Measurements from ENCODE around the gene ATG2A.

The ATG2A gene

DNA sequence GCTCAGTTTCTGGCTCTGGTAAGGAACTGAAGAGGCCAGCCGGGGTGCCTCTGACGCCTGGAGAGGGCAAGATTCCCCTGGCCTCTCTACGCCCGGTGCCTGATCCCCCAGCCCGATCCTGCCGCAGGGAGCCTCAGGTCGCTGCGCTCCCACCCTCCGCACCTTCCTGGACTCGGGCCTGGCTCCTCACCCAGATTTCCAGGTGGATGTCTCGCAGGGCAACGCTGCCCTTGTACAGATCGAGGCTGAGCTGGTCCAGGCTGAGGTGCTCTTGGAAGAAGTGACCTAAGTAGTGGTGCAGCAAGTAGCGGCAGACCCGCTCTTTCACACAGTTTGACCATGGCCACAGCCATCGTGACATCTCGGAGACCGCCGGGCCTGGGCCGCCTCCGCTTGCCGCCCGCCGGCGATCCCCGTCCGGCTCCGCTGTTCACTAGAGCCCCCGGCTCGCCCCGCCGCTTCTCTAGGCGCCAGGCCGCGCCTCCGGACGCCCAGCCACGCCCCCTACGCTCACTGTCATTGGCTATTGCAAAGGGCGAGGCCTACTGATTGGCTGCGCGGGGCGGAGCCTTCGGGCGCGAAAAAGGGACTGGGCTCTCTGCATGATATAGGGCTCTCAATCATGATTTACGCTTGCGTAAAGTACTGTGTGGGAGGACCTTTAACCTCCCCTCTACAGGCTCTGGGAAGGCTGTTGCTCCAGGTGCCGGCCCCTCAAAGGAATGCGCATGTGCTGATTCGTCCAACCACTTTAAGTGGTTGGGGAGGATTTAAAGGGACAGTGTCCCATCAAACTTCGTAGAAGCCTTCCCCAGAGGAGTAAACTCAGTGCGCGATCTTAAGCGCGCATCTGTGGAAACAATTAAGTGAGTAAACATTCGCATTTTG, at the start of gene ATG2A:
ATG2A (minus strand) TSS at position 435 of the 888 bp plus-strand sequence; CDS start at position 361, 74 bp downstream.
- TF ChIP-seq, protein P1, sequence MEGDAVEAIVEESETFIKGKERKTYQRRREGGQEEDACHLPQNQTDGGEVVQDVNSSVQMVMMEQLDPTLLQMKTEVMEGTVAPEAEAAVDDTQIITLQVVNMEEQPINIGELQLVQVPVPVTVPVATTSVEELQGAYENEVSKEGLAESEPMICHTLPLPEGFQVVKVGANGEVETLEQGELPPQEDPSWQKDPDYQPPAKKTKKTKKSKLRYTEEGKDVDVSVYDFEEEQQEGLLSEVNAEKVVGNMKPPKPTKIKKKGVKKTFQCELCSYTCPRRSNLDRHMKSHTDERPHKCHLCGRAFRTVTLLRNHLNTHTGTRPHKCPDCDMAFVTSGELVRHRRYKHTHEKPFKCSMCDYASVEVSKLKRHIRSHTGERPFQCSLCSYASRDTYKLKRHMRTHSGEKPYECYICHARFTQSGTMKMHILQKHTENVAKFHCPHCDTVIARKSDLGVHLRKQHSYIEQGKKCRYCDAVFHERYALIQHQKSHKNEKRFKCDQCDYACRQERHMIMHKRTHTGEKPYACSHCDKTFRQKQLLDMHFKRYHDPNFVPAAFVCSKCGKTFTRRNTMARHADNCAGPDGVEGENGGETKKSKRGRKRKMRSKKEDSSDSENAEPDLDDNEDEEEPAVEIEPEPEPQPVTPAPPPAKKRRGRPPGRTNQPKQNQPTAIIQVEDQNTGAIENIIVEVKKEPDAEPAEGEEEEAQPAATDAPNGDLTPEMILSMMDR (IDR thresholded peaks at IDR 0.05; ENCODE audit: control insufficient read depth, extremely low read depth, insufficient read depth), result no peak
- H3K4me3 ChIP-seq (ENCODE audit: low read depth, low read length), result peak within 1 kb of the TSS; percentile 98
- peak; percentile 99 for DNase-seq (ENCODE audit: low read depth)

GRCh38 chr11:64963072-64963631, 46.1 kb upstream of the ATG2A start:
- no peak overlapping the region for H3K4me3 ChIP-seq (ENCODE audit: low read depth, low read length)
- no peak for DNase-seq (ENCODE audit: low read depth)
- TF ChIP-seq, protein P1 (IDR thresholded peaks at IDR 0.05; ENCODE audit: control insufficient read depth, extremely low read depth, insufficient read depth), result no peak

- no peak overlapping the region for H3K4me3 ChIP-seq (ENCODE audit: low read depth, low read length)
- DNase-seq (ENCODE audit: low read depth), result no peak
- TF ChIP-seq, protein P1 (IDR thresholded peaks at IDR 0.05; ENCODE audit: control insufficient read depth, extremely low read depth, insufficient read depth), result no peak
Observed at GRCh38 chr11:64960719-64961118, 43.7 kb upstream of the ATG2A start.

GRCh38 chr11:64959498-64959897, 42.5 kb upstream of the ATG2A start:
- DNase-seq (ENCODE audit: low read depth), result no peak
- TF ChIP-seq, protein P1 (IDR thresholded peaks at IDR 0.05; ENCODE audit: control insufficient read depth, extremely low read depth, insufficient read depth), result no peak
- no peak overlapping the region for H3K4me3 ChIP-seq (ENCODE audit: low read depth, low read length)

- DNase-seq (ENCODE audit: low read depth), result no peak
- TF ChIP-seq, protein P1 (IDR thresholded peaks at IDR 0.05; ENCODE audit: control insufficient read depth, extremely low read depth, insufficient read depth), result no peak
Observed at GRCh38 chr11:64954201-64954600, 37.2 kb upstream of the ATG2A start.

GRCh38 chr11:64951529-64951928, 34.5 kb upstream of the ATG2A start:
- TF ChIP-seq, protein P1 (IDR thresholded peaks at IDR 0.05; ENCODE audit: control insufficient read depth, extremely low read depth, insufficient read depth), result no peak

More at GRCh38 chr11:64954201-64954600, 37.2 kb upstream of the ATG2A start:
- H3K4me3 ChIP-seq (ENCODE audit: low read depth, low read length), result no peak overlapping the region

More at GRCh38 chr11:64951529-64951928, 34.5 kb upstream of the ATG2A start:
- H3K4me3 ChIP-seq (ENCODE audit: low read depth, low read length), result no peak overlapping the region
- no peak for DNase-seq (ENCODE audit: low read depth)

Measured in LNCaP clone FGC (cell line).